ENCODE data around the gene ROMO1.
"Not testable (repeated sequence)": the region's sequence is repeated elsewhere in the genome, so short reads cannot be mapped to it uniquely, and the experiment has no call there.

The ROMO1 gene

GRCh38 chr20:35711588-35712209 lies 12.5 kb downstream of the ROMO1 start:
- no peak for DNase-seq

GRCh38 chr20:35713120-35713519 lies 13.9 kb downstream of the ROMO1 start:
- DNase-seq: not testable (repeated sequence)

GRCh38 chr20:35714127-35714526 lies 14.9 kb downstream of the ROMO1 start:
- DNase-seq: no peak

GRCh38 chr20:35715652-35716051 lies 16.4 kb downstream of the ROMO1 start:
- no peak for DNase-seq

- no peak for DNase-seq
Observed at GRCh38 chr20:35716330-35716729, 17.1 kb downstream of the ROMO1 start.

- not testable (repeated sequence) for DNase-seq
Observed at GRCh38 chr20:35718321-35718720, 19.1 kb downstream of the ROMO1 start.

- no peak for DNase-seq
Observed at GRCh38 chr20:35718972-35719635, 19.9 kb downstream of the ROMO1 start.

GRCh38 chr20:35719717-35720116 lies 20.5 kb downstream of the ROMO1 start:
- DNase-seq: no peak

GRCh38 chr20:35720165-35721123 lies 21.2 kb downstream of the ROMO1 start:
- no peak for DNase-seq

GRCh38 chr20:35721219-35721618 lies 22.0 kb downstream of the ROMO1 start:
- no peak for DNase-seq

GRCh38 chr20:35721621-35722020 lies 22.4 kb downstream of the ROMO1 start:
- DNase-seq: no peak

GRCh38 chr20:35723275-35723639 lies 24.1 kb downstream of the ROMO1 start:
- not testable (repeated sequence) for DNase-seq

- DNase-seq: not testable (repeated sequence)
Observed at GRCh38 chr20:35723652-35724320, 24.6 kb downstream of the ROMO1 start.

GRCh38 chr20:35724321-35725230 lies 25.4 kb downstream of the ROMO1 start:
- DNase-seq: no peak

GRCh38 chr20:35726842-35727711 lies 27.9 kb downstream of the ROMO1 start:
- DNase-seq: no peak

- DNase-seq: no peak
Observed at GRCh38 chr20:35729283-35729807, 30.1 kb downstream of the ROMO1 start.

GRCh38 chr20:35729836-35730582 lies 30.8 kb downstream of the ROMO1 start:
- no peak for DNase-seq

GRCh38 chr20:35730583-35731468 lies 31.6 kb downstream of the ROMO1 start:
- DNase-seq: no peak

GRCh38 chr20:35731469-35731788 lies 32.2 kb downstream of the ROMO1 start:
- DNase-seq: no peak

All from stimulated activated CD4-positive, alpha-beta T cell treated with anti-CD3 and anti-CD28 coated beads, Interleukin-2, amount 100 ng/mL, for 24 hours (primary cell).